ENCODE data around the gene CLIC4. TPM values are rescaled to one million over a fixed set of nuclear protein-coding genes. Genes with fewer than 3 reads are reported as not detected.
"Not testable (repeated sequence)": the region's sequence is repeated elsewhere in the genome, so short reads cannot be mapped to it uniquely, and the experiment has no call there.

CLIC4 gene
- total and polyA plus RNA-seq, 5 donors = 110 to 248 (median 229) TPM

DNA sequence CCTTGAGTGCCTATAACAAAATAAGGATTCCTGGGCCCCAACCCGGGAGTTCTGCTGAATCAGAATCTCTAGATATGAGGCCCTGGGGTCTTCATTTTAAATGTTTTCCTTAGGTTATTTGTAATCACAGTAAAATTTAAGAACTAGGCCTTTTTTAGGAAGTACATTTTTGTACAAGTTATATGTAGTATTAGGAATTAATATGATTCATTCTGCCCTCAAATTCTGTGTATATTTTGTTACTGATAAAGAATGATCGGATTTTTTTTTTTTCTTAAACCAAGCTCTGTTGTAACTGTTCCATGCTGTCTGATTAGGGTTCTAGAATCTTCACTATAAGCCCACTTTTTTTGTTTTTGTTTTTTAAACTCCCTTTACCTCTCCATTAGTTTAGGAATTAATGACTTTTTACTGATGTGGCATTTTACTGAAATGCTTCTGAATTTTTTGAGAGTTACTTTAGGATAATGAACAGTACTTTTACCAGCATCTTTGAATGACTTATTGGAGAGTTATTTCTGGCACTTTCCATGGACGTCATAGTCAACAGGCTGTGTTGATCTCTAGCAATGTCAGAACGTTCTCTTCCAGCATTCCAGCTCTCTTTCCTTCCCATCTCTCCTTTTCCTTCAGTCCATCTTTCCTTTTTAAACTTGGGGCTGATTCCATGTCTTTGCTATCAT is 48.3 kb downstream of the CLIC4 start:
- H3K4me3 ChIP-seq (ENCODE audit: low read length) = no peak overlapping the region
- ATAC-seq (peak; percentile 83 to 87), DNase-seq (no peak)
- 29% methylated on average over 4 of the region's 4 CpGs for WGBS
- no peaks in the 10 kb centered on the region for H3K9me3 ChIP-seq (ENCODE audit: control insufficient read depth, low read length)
- H3K27ac ChIP-seq (ENCODE audit: low read length) = no peak overlapping the region
- no peaks in the 10 kb centered on the region for H3K27me3 ChIP-seq (ENCODE audit: control insufficient read depth, insufficient read depth)
- peaks cover 5% of the 10 kb centered on the region for H3K4me1 ChIP-seq (ENCODE audit: control insufficient read depth, insufficient read depth, low read length)
- intact Hi-C loops (cut with DNase I) = no loop called here

- H3K27me3 ChIP-seq (ENCODE audit: control insufficient read depth, insufficient read depth); intact Hi-C loops (cut with DNase I); H3K4me1 ChIP-seq (ENCODE audit: control insufficient read depth, insufficient read depth, low read length); H3K4me3 ChIP-seq (ENCODE audit: low read length); DNase-seq; H3K27ac ChIP-seq (ENCODE audit: low read length); H3K9me3 ChIP-seq (ENCODE audit: control insufficient read depth, low read length): not testable (repeated sequence)
- 30% methylated on average over 2 of the region's 2 CpGs for whole genome bisulfite sequencing
- ATAC-seq = peak in 1 of 2 donors; percentile 22
Measured at GRCh38 chr1:24794130-24794502, 48.9 kb downstream of the CLIC4 start.

DNA sequence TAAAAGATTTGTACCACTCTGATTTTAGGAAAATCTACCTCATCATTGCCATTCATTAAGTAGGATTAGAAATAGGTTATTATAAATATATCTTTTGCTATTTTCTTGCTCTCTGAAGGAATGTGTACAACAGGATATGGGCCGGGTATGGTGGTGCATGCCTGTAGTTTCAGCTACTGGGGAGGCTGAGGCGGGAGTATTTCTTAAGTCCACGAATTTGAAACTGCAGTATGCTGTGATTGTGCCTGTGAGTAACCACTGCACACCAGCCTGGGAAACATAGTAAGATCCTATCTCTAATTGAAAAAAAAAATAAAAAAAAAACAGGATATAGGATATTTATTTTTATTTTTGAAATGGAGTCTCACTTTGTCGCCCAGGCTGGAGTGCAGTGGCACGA is 50.0 kb downstream of the CLIC4 start:
- WGBS = 82% methylated on average over 5 of the region's 5 CpGs
- intact Hi-C loops (cut with DNase I) = no loop called here
- Histone ChIP-seq H3K27me3 (ENCODE audit: control insufficient read depth, insufficient read depth) (no peaks in the 10 kb centered on the region), H3K4me1 (ENCODE audit: control insufficient read depth, insufficient read depth, low read length) (peaks cover 5% of the 10 kb centered on the region), H3K9me3 (ENCODE audit: control insufficient read depth, low read length) (no peaks in the 10 kb centered on the region), H3K4me3 (ENCODE audit: low read length) (no peak overlapping the region), H3K27ac (ENCODE audit: low read length) (no peak overlapping the region)
- DNase-seq (no peak), ATAC-seq (no peak)

DNA sequence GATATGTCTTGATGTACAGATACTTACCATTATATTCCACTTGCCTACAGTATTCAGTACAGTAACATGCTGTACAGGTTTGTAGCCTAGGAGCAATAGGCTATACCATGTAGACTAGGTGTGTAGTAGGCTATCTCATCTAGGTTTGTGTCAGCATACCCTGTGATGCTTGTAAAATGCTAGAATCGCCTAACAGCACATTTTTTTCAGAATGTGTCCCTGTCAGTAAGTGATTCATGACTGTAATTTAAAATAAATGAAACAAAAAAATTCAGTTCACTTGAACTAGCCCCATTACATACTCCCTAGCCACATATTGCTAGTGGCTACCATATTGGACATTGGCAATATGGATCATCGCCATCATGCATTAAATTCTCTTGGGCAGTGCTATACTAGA is 51.3 kb downstream of the CLIC4 start:
- H3K4me1 ChIP-seq (ENCODE audit: control insufficient read depth, insufficient read depth, low read length) = peaks cover 8% of the 10 kb centered on the region
- H3K9me3 ChIP-seq (ENCODE audit: control insufficient read depth, low read length) = no peaks in the 10 kb centered on the region
- H3K27ac ChIP-seq (ENCODE audit: low read length) = no peak overlapping the region
- DNase-seq = no peak
- H3K4me3 ChIP-seq (ENCODE audit: low read length) = no peak overlapping the region
- intact Hi-C loops (cut with DNase I) = no loop called here
- WGBS = 94% methylated on average over 2 of the region's 2 CpGs
- H3K27me3 ChIP-seq (ENCODE audit: control insufficient read depth, insufficient read depth) = no peaks in the 10 kb centered on the region
- ATAC-seq = no peak

- H3K27me3 ChIP-seq (ENCODE audit: control insufficient read depth, insufficient read depth); H3K9me3 ChIP-seq (ENCODE audit: control insufficient read depth, low read length); H3K4me3 ChIP-seq (ENCODE audit: low read length); DNase-seq; H3K27ac ChIP-seq (ENCODE audit: low read length); H3K4me1 ChIP-seq (ENCODE audit: control insufficient read depth, insufficient read depth, low read length); intact Hi-C loops (cut with DNase I); ATAC-seq: not testable (repeated sequence)
- WGBS = 91% methylated on average over 33 of the region's 33 CpGs
Measured at GRCh38 chr1:24799242-24799641, 54.0 kb downstream of the CLIC4 start.

DNA sequence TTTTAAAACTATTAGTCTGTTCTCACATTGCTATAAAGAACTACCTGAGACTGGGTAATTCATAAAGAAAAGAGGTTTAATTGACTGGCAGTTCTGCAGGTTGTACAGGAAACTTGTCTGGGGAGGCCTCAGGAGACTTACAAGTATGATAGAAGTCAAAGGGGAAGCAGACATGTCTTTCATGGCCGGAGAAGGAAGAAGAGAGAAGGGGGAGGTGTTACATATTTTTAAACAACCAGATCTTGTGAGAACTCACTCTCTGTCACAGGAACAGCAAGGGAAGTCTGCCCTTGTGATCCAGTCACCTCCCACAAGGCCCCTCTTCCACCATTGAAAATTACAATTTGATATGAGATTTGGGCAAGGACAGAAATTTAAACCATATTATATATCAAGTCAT is 55.9 kb downstream of the CLIC4 start:
- no peaks in the 10 kb centered on the region for H3K27me3 ChIP-seq (ENCODE audit: control insufficient read depth, insufficient read depth)
- peaks cover 6% of the 10 kb centered on the region for H3K4me1 ChIP-seq (ENCODE audit: control insufficient read depth, insufficient read depth, low read length)
- WGBS = 18% methylated on average over 1 of the region's 1 CpG
- H3K9me3 ChIP-seq (ENCODE audit: control insufficient read depth, low read length) = no peaks in the 10 kb centered on the region
- H3K4me3 ChIP-seq (ENCODE audit: low read length) = no peak overlapping the region
- ATAC-seq (no peak), DNase-seq (no peak)
- intact Hi-C loops (cut with DNase I) = no loop called here
- no peak overlapping the region for H3K27ac ChIP-seq (ENCODE audit: low read length)

DNA sequence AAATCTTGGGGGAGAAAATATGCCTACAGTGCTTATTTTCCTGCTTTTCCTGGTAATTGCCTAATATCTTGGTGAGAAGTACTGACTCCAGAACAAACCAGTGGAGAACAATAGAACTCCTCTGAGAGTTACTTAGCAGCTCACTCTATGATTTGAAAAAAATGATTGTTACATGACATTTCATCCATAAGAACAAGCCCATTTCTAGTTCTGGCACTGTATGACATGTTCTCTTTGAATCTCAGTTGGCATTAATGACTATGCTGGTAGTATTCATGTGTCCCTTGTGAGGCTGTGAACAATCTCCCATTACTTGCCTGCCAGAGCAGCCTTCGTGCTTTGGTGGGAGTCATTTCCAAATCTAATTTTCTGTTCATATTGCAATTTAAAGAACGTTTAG is 58.0 kb downstream of the CLIC4 start:
- Histone ChIP-seq H3K27ac (ENCODE audit: low read length) (no peak overlapping the region), H3K4me3 (ENCODE audit: low read length) (no peak overlapping the region), H3K27me3 (ENCODE audit: control insufficient read depth, insufficient read depth) (no peaks in the 10 kb centered on the region), H3K9me3 (ENCODE audit: control insufficient read depth, low read length) (no peaks in the 10 kb centered on the region), H3K4me1 (ENCODE audit: control insufficient read depth, insufficient read depth, low read length) (peaks cover 4% of the 10 kb centered on the region)
- no peak for DNase-seq
- 30% methylated on average over 2 of the region's 2 CpGs for WGBS
- peak; percentile 66 to 79 for ATAC-seq
- intact Hi-C loops (cut with DNase I) = no loop called here

DNA sequence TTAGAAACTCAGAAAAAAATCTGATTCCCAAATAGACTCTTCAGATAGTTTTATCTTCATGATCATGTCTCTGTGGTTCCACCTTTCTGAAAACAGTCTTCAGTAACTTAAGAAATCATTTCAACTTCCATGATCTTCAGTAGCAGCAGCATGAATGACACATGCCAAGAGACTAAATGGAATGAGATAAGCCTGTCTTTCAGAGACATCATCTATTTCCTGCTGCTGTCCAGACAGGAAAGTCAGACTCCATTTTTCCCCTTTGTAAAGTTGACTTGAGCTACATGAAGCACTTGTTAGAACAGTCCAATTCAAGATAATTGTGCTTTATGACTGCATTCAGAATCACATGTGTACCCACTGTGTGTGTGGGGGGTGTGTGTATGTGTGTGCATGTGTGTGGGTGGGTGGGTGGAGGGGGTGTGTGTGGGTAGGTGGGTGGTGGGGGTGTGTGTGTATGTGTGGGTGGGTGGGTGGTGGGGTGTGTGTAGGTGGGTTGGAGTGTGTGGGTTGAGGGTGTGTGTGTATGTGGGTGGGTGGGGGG is 58.8 kb downstream of the CLIC4 start:
- H3K9me3 ChIP-seq (ENCODE audit: control insufficient read depth, low read length) = no peaks in the 10 kb centered on the region
- intact Hi-C loops (cut with DNase I) = no loop called here
- no peaks in the 10 kb centered on the region for H3K27me3 ChIP-seq (ENCODE audit: control insufficient read depth, insufficient read depth)
- no peak overlapping the region for H3K4me3 ChIP-seq (ENCODE audit: low read length)
- H3K4me1 ChIP-seq (ENCODE audit: control insufficient read depth, insufficient read depth, low read length) = peaks cover 4% of the 10 kb centered on the region
- ATAC-seq (peak in 1 of 2 donors; percentile 26), DNase-seq (no peak)
- H3K27ac ChIP-seq (ENCODE audit: low read length) = no peak overlapping the region

- peak in 1 of 2 donors; percentile 83 for ATAC-seq
- no peaks in the 10 kb centered on the region for H3K9me3 ChIP-seq (ENCODE audit: control insufficient read depth, low read length)
- DNase-seq = peak in 1 of 3 donors; percentile 30
- intact Hi-C loops (cut with DNase I) = no loop called here
- peaks cover 4% of the 10 kb centered on the region for H3K4me1 ChIP-seq (ENCODE audit: control insufficient read depth, insufficient read depth, low read length)
- H3K27ac ChIP-seq (ENCODE audit: low read length) = no peak overlapping the region
- WGBS = 43% methylated on average over 5 of the region's 5 CpGs
- no peak overlapping the region for H3K4me3 ChIP-seq (ENCODE audit: low read length)
- no peaks in the 10 kb centered on the region for H3K27me3 ChIP-seq (ENCODE audit: control insufficient read depth, insufficient read depth)
Measured at GRCh38 chr1:24805534-24806301, 60.5 kb downstream of the CLIC4 start.

- no peak for DNase-seq
- 56% methylated on average over 2 of the region's 2 CpGs for WGBS
- no peak overlapping the region for H3K27ac ChIP-seq (ENCODE audit: low read length)
- no peak overlapping the region for H3K4me3 ChIP-seq (ENCODE audit: low read length)
- peaks cover 2% of the 10 kb centered on the region for H3K4me1 ChIP-seq (ENCODE audit: control insufficient read depth, insufficient read depth, low read length)
- ATAC-seq = no peak
- intact Hi-C loops (cut with DNase I) = no loop called here
- no peaks in the 10 kb centered on the region for H3K27me3 ChIP-seq (ENCODE audit: control insufficient read depth, insufficient read depth)
- H3K9me3 ChIP-seq (ENCODE audit: control insufficient read depth, low read length) = no peaks in the 10 kb centered on the region
Measured at GRCh38 chr1:24806588-24806987, 61.3 kb downstream of the CLIC4 start.

- H3K4me3 ChIP-seq (ENCODE audit: low read length); intact Hi-C loops (cut with DNase I); H3K9me3 ChIP-seq (ENCODE audit: control insufficient read depth, low read length); ATAC-seq; DNase-seq; H3K27ac ChIP-seq (ENCODE audit: low read length); H3K4me1 ChIP-seq (ENCODE audit: control insufficient read depth, insufficient read depth, low read length); H3K27me3 ChIP-seq (ENCODE audit: control insufficient read depth, insufficient read depth): not testable (repeated sequence)
- WGBS = over 99% methylated on average over 3 of the region's 3 CpGs
Measured at GRCh38 chr1:24811494-24811893, 66.2 kb downstream of the CLIC4 start.

All from right cardiac atrium (tissue), 5 donors.